ENCODE measurements around the gene MTM1. TPM values are rescaled to one million over a fixed set of nuclear protein-coding genes. Genes with fewer than 3 reads are reported as not detected.

Gene MTM1
- total RNA-seq, 4 donors from 2014 or later, result 3.8 to 26.7 (median 13.1) TPM

- intact Hi-C loops (cut with DNase I; ENCODE audit: low total_unique reads), result no loop called here
- TF ChIP-seq CTCF (IDR thresholded peaks at IDR 0.05), result no peak
- no peak for TF ChIP-seq POLR2A (IDR thresholded peaks at IDR 0.05)
- Histone ChIP-seq H3K9me3 (no peaks in the 10 kb centered on the region), H3K4me1 (no peaks in the 10 kb centered on the region), H3K4me3 (no peak overlapping the region), H3K27me3 (no peaks in the 10 kb centered on the region), H3K36me3 (no peaks in the 10 kb centered on the region), H3K27ac (no peak overlapping the region)
- DNase-seq, result no peak
Observed at GRCh38 chrX:150625097-150625496, 56.7 kb downstream of the MTM1 start.

- intact Hi-C loops (cut with DNase I; ENCODE audit: low total_unique reads), result no loop called here
- DNase-seq, result no peak
- Histone ChIP-seq H3K9me3 (no peaks in the 10 kb centered on the region), H3K27me3 (no peaks in the 10 kb centered on the region), H3K27ac (no peak overlapping the region), H3K36me3 (no peaks in the 10 kb centered on the region), H3K4me3 (no peak overlapping the region), H3K4me1 (no peaks in the 10 kb centered on the region)
- TF ChIP-seq POLR2A (IDR thresholded peaks at IDR 0.05), result no peak
- TF ChIP-seq CTCF (IDR thresholded peaks at IDR 0.05), result no peak
Observed at GRCh38 chrX:150625875-150626274, 57.5 kb downstream of the MTM1 start.

GRCh38 chrX:150627957-150628356, 59.5 kb downstream of the MTM1 start:
- TF ChIP-seq POLR2A (IDR thresholded peaks at IDR 0.05) (no peak), CTCF (IDR thresholded peaks at IDR 0.05) (no peak)
- no peak overlapping the region for H3K4me3 ChIP-seq
- no peak overlapping the region for H3K27ac ChIP-seq
- no peaks in the 10 kb centered on the region for H3K36me3 ChIP-seq
- intact Hi-C loops (cut with DNase I; ENCODE audit: low total_unique reads), result no loop called here
- no peaks in the 10 kb centered on the region for H3K4me1 ChIP-seq
- DNase-seq, result no peak
- H3K27me3 ChIP-seq, result no peaks in the 10 kb centered on the region
- H3K9me3 ChIP-seq, result no peaks in the 10 kb centered on the region

- DNase-seq, result no peak
- Histone ChIP-seq H3K27ac (no peak overlapping the region), H3K36me3 (no peaks in the 10 kb centered on the region), H3K27me3 (no peaks in the 10 kb centered on the region), H3K9me3 (no peaks in the 10 kb centered on the region), H3K4me1 (no peaks in the 10 kb centered on the region), H3K4me3 (no peak overlapping the region)
- intact Hi-C loops (cut with DNase I; ENCODE audit: low total_unique reads), result no loop called here
- TF ChIP-seq CTCF (IDR thresholded peaks at IDR 0.05) (no peak), POLR2A (IDR thresholded peaks at IDR 0.05) (no peak)
Observed at GRCh38 chrX:150635952-150636351, 67.5 kb downstream of the MTM1 start.

GRCh38 chrX:150642423-150642822, 74.0 kb downstream of the MTM1 start:
- no peaks in the 10 kb centered on the region for H3K36me3 ChIP-seq
- no peaks in the 10 kb centered on the region for H3K9me3 ChIP-seq
- no peak overlapping the region for H3K27ac ChIP-seq
- TF ChIP-seq POLR2A (IDR thresholded peaks at IDR 0.05) (no peak), CTCF (IDR thresholded peaks at IDR 0.05) (no peak)
- intact Hi-C loops (cut with DNase I; ENCODE audit: low total_unique reads), result no loop called here
- H3K4me3 ChIP-seq, result no peak overlapping the region
- DNase-seq, result no peak
- H3K4me1 ChIP-seq, result no peaks in the 10 kb centered on the region
- H3K27me3 ChIP-seq, result no peaks in the 10 kb centered on the region

Measured in uterus (tissue), 4 donors.